Mesothelial cell of epicardium (in vitro differentiated cells): ENCODE results near the gene SNORC. TPM values are rescaled to one million over a fixed set of nuclear protein-coding genes. Genes with fewer than 3 reads are reported as not detected.

ENCODE experiments used
- DNase-seq, 2 experiments: peaks; one replicate each; pipeline ENCODE4 v3.0.0; 2021; ENCODE audit warnings: low spot score in 2 of 2; ENCODE audit not compliant: unreplicated experiment in 2 of 2
- H3K27ac Mint-ChIP-seq: 2 replicates; pipeline ENCODE4 v1.8.0; 2021; ENCODE audit warnings: mixed read lengths
- H3K27me3 Mint-ChIP-seq: 2 replicates; pipeline ENCODE4 v1.8.0; 2021; ENCODE audit warnings: low read depth, mixed read lengths
- H3K36me3 Mint-ChIP-seq: 2 replicates; pipeline ENCODE4 v1.8.0; 2021; ENCODE audit warnings: mixed read lengths
- H3K4me1 Mint-ChIP-seq: 2 replicates; pipeline ENCODE4 v1.8.0; 2021; ENCODE audit warnings: mixed read lengths
- H3K4me3 Mint-ChIP-seq: 2 replicates; pipeline ENCODE4 v1.8.0; 2021; ENCODE audit warnings: mild to moderate bottlenecking, moderate library complexity, mixed read lengths
- H3K9me3 Mint-ChIP-seq: 2 replicates; pipeline ENCODE4 v1.8.0; 2021; ENCODE audit warnings: mixed read lengths
- total RNA-seq: library from RNA; stranded (reverse); gene quantifications from 3 replicates; pipeline ENCODE4 v1.2.1, GENCODE V29; 2021
- TF ChIP-seq, protein P1 (sequence below): fragments of 200-600 bp; sonication (generic); IDR thresholded peaks from one replicate; pipeline ENCODE4 v1.5.0; 2021; ENCODE audit warnings: antibody characterized with exemption; ENCODE audit not compliant: unreplicated experiment

The SNORC gene
- total RNA-seq, 1 donor from 2014 or later, result 4.1 TPM

GRCh38 chr2:232911712-232912277 is 41.7 kb downstream of the SNORC start:
- Mint-ChIP-seq H3K4me1 (no peaks in the 10 kb centered on the region), H3K4me3 (no peak overlapping the region), H3K27ac (no peak overlapping the region), H3K27me3 (peaks cover 20% of the 10 kb centered on the region), H3K9me3 (peaks cover 37% of the 10 kb centered on the region), H3K36me3 (no peaks in the 10 kb centered on the region)
- DNase-seq, result no peak
- TF ChIP-seq, protein P1, sequence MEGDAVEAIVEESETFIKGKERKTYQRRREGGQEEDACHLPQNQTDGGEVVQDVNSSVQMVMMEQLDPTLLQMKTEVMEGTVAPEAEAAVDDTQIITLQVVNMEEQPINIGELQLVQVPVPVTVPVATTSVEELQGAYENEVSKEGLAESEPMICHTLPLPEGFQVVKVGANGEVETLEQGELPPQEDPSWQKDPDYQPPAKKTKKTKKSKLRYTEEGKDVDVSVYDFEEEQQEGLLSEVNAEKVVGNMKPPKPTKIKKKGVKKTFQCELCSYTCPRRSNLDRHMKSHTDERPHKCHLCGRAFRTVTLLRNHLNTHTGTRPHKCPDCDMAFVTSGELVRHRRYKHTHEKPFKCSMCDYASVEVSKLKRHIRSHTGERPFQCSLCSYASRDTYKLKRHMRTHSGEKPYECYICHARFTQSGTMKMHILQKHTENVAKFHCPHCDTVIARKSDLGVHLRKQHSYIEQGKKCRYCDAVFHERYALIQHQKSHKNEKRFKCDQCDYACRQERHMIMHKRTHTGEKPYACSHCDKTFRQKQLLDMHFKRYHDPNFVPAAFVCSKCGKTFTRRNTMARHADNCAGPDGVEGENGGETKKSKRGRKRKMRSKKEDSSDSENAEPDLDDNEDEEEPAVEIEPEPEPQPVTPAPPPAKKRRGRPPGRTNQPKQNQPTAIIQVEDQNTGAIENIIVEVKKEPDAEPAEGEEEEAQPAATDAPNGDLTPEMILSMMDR, result no peak

- no peak for DNase-seq
- H3K27me3 Mint-ChIP-seq, result peaks cover 28% of the 10 kb centered on the region
- H3K27ac Mint-ChIP-seq, result no peak overlapping the region
- peaks cover 37% of the 10 kb centered on the region for H3K9me3 Mint-ChIP-seq
- no peaks in the 10 kb centered on the region for H3K36me3 Mint-ChIP-seq
- TF ChIP-seq, protein P1, result no peak
- H3K4me3 Mint-ChIP-seq, result no peak overlapping the region
- no peaks in the 10 kb centered on the region for H3K4me1 Mint-ChIP-seq
Measured at GRCh38 chr2:232913903-232914302, 43.8 kb downstream of the SNORC start.

- no peaks in the 10 kb centered on the region for H3K4me1 Mint-ChIP-seq
- H3K27ac Mint-ChIP-seq, result no peak overlapping the region
- no peak overlapping the region for H3K4me3 Mint-ChIP-seq
- DNase-seq, result no peak
- TF ChIP-seq, protein P1, result no peak
- no peaks in the 10 kb centered on the region for H3K36me3 Mint-ChIP-seq
- peaks cover 68% of the 10 kb centered on the region for H3K27me3 Mint-ChIP-seq
- H3K9me3 Mint-ChIP-seq, result no peaks in the 10 kb centered on the region
Measured at GRCh38 chr2:232919141-232919540, 49.1 kb downstream of the SNORC start.

DNA sequence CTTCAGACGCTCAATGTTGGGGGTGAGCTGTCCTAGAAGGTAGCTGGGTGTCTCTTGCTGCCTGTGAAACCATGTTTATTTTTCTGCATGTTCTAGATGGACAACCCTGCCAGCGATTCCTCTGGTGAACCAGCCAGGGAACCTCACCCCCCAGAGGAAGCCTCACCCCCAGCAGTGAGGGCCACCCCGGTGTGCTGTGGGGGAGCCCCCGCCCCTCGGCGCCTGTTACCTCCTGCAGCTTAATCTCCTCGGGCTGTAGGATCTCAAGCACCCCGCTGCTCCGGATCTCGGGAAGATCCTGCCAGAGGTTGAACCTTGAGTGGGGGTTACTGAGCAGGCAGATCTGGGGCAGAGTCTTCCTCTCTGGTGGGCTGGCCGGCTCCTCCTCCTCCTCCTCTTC is 50.0 kb downstream of the SNORC start:
- H3K27me3 Mint-ChIP-seq, result peaks cover 75% of the 10 kb centered on the region
- no peak overlapping the region for H3K27ac Mint-ChIP-seq
- H3K36me3 Mint-ChIP-seq, result no peaks in the 10 kb centered on the region

DNA sequence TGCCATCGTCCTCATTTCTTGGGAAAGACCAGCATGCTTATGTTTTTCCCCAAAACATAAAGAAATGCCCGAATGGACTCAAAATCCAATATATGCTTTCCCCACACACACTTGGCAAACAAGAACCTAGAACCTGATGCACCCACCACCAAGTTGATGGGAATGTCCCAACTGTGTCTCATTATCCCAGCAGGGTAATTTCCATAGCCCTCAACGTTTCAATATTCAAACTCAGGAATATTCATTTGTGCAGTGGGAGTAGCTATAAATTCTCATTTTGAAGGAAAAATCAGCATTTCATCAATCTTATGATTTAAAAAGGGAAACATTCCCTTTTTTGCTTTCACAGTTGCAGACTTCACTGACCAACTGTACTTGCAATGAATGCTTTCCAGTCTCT is 50.7 kb downstream of the SNORC start:
- Mint-ChIP-seq H3K4me3 (no peak overlapping the region), H3K27me3 (peaks cover 78% of the 10 kb centered on the region), H3K36me3 (no peaks in the 10 kb centered on the region), H3K4me1 (no peaks in the 10 kb centered on the region), H3K27ac (no peak overlapping the region), H3K9me3 (no peaks in the 10 kb centered on the region)
- TF ChIP-seq, protein P1, result no peak
- DNase-seq, result no peak

More for the DNA sequence above, 50.0 kb downstream of the SNORC start:
- no peaks in the 10 kb centered on the region for H3K4me1 Mint-ChIP-seq
- TF ChIP-seq, protein P1, result no peak
- no peaks in the 10 kb centered on the region for H3K9me3 Mint-ChIP-seq
- H3K4me3 Mint-ChIP-seq, result no peak overlapping the region
- no peak for DNase-seq

- H3K36me3 Mint-ChIP-seq, result no peaks in the 10 kb centered on the region
- TF ChIP-seq, protein P1, result no peak
- peaks cover 78% of the 10 kb centered on the region for H3K27me3 Mint-ChIP-seq
- no peak for DNase-seq
- H3K4me1 Mint-ChIP-seq, result peaks cover 9% of the 10 kb centered on the region
- no peaks in the 10 kb centered on the region for H3K9me3 Mint-ChIP-seq
- H3K4me3 Mint-ChIP-seq, result no peak overlapping the region
- no peak overlapping the region for H3K27ac Mint-ChIP-seq
Measured at GRCh38 chr2:232924433-232924832, 54.4 kb downstream of the SNORC start.
